Ishikawa (cell line): ENCODE data around the gene PTGES2.

Experiments used
- EP300 ChIP-seq: IDR thresholded peaks from 2 replicates; pipeline ENCODE4 v1.6.1; 2012; ENCODE audit warnings: borderline replicate concordance
- RAD21 ChIP-seq: IDR thresholded peaks from 2 replicates; pipeline ENCODE4 v1.6.1; 2012; ENCODE audit warnings: low read depth
- TAF1 ChIP-seq: IDR thresholded peaks from 2 replicates; pipeline ENCODE4 v1.6.1; 2012; ENCODE audit warnings: low read depth, mild to moderate bottlenecking
- TCF12 ChIP-seq: IDR thresholded peaks from 2 replicates; pipeline ENCODE4 v1.6.1; 2012; ENCODE audit warnings: low read depth
- TF ChIP-seq, protein P1 (sequence below): IDR thresholded peaks from 2 replicates; pipeline ENCODE4 v1.6.1; 2012

GRCh38 chr9:128167209-128167608, 39.7 kb upstream of the PTGES2 start:
- TF ChIP-seq TAF1 (no peak), TCF12 (no peak), RAD21 (no peak), EP300 (no peak)
- TF ChIP-seq, protein P1, sequence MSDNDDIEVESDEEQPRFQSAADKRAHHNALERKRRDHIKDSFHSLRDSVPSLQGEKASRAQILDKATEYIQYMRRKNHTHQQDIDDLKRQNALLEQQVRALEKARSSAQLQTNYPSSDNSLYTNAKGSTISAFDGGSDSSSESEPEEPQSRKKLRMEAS: no peak
